RWPE2 (cell line): ENCODE measurements around the gene PCDHGC3.

Experiments used
- ATAC-seq: fragments of 200-7000 bp; cut with Tn5 transposase; 3 replicates; pipeline ENCODE4 v1.9.1; 2021; ENCODE audit warnings: low read depth
- DNase-seq: peaks from one replicate; pipeline ENCODE4 v3.0.0-alpha.2; 2020; ENCODE audit warnings: low spot score
- H3K27ac ChIP-seq: fragments of 450-650 bp; 2 replicates; pipeline ENCODE4 v1.5.1; 2017; ENCODE audit warnings: mild to moderate bottlenecking; ENCODE audit not compliant: poor library complexity, severe bottlenecking
- H3K27me3 ChIP-seq: fragments of 250-450 bp; sonication (Bioruptor Pico); 2 replicates; pipeline ENCODE4 v1.5.1; 2021; ENCODE audit warnings: mild to moderate bottlenecking, moderate library complexity; ENCODE audit not compliant: insufficient read depth, poor library complexity, severe bottlenecking
- H3K36me3 ChIP-seq: fragments of 250-450 bp; sonication (Bioruptor Pico); 2 replicates; pipeline ENCODE4 v1.5.1; 2020; ENCODE audit warnings: low read depth, mild to moderate bottlenecking, moderate library complexity
- H3K4me1 ChIP-seq: fragments of 250-450 bp; sonication (Bioruptor Pico); 2 replicates; pipeline ENCODE4 v1.5.1; 2021; ENCODE audit warnings: mild to moderate bottlenecking, moderate library complexity; ENCODE audit not compliant: insufficient read depth, poor library complexity, severe bottlenecking
- H3K4me3 ChIP-seq: fragments of 250-450 bp; sonication (Bioruptor Pico); 2 replicates; pipeline ENCODE4 v1.5.1; 2021; ENCODE audit warnings: mild to moderate bottlenecking, moderate library complexity; ENCODE audit not compliant: severe bottlenecking
- H3K9me3 ChIP-seq: fragments of 250-450 bp; sonication (Bioruptor Pico); 2 replicates; pipeline ENCODE4 v1.5.1; 2021; ENCODE audit warnings: mild to moderate bottlenecking, moderate library complexity; ENCODE audit not compliant: severe bottlenecking
- CTCF ChIP-seq: fragments of 450-650 bp; IDR thresholded peaks from one replicate; pipeline ENCODE4 v1.5.1; 2017; ENCODE audit warnings: mild to moderate bottlenecking, moderate library complexity; ENCODE audit not compliant: poor library complexity, severe bottlenecking

Gene PCDHGC3

GRCh38 chr5:141519605-141520565 lies 44.1 kb downstream of the PCDHGC3 start:
- Histone ChIP-seq H3K4me1 (peaks cover 38% of the 10 kb centered on the region), H3K36me3 (peaks cover 80% of the 10 kb centered on the region), H3K27ac (peak overlapping the region; percentile 80), H3K9me3 (no peaks in the 10 kb centered on the region), H3K27me3 (no peaks in the 10 kb centered on the region), H3K4me3 (no peak overlapping the region)
- no peak for ATAC-seq
- no peak for DNase-seq
- TF ChIP-seq CTCF = no peak

GRCh38 chr5:141521244-141521781 lies 45.5 kb downstream of the PCDHGC3 start:
- DNase-seq = peak; percentile 82
- ATAC-seq = peak; percentile 88
- Histone ChIP-seq H3K27ac (peak overlapping the region; percentile 80), H3K36me3 (peaks cover 86% of the 10 kb centered on the region), H3K9me3 (no peaks in the 10 kb centered on the region), H3K4me1 (peaks cover 30% of the 10 kb centered on the region), H3K27me3 (no peaks in the 10 kb centered on the region), H3K4me3 (no peak overlapping the region)
- no peak for TF ChIP-seq CTCF

GRCh38 chr5:141522301-141522700 lies 46.5 kb downstream of the PCDHGC3 start:
- Histone ChIP-seq H3K9me3 (no peaks in the 10 kb centered on the region), H3K4me1 (peaks cover 30% of the 10 kb centered on the region), H3K27ac (peak overlapping the region; percentile 80), H3K36me3 (peaks cover 86% of the 10 kb centered on the region), H3K27me3 (no peaks in the 10 kb centered on the region), H3K4me3 (no peak overlapping the region)
- no peak for DNase-seq
- TF ChIP-seq CTCF = no peak
- no peak for ATAC-seq

- TF ChIP-seq CTCF = no peak
- Histone ChIP-seq H3K9me3 (no peaks in the 10 kb centered on the region), H3K27me3 (no peaks in the 10 kb centered on the region), H3K4me1 (peaks cover 30% of the 10 kb centered on the region), H3K36me3 (peaks cover 85% of the 10 kb centered on the region), H3K27ac (no peak overlapping the region), H3K4me3 (no peak overlapping the region)
- DNase-seq = no peak
- no peak for ATAC-seq
Measured at GRCh38 chr5:141523991-141524390, 48.2 kb downstream of the PCDHGC3 start.
